PFSK-1 (cell line): Measurements from ENCODE around the gene LATS1.

Experiments
- FOXP2 ChIP-seq: optimal IDR thresholded peaks from 2 replicates; pipeline ENCODE3; 2011; ENCODE audit warnings: borderline replicate concordance, control low read depth, inconsistent platforms; ENCODE audit not compliant: insufficient read depth; ENCODE audit errors: extremely low read length, extremely low read depth
- POLR2AphosphoS5 ChIP-seq: IDR thresholded peaks from 2 replicates; pipeline ENCODE4 v1.6.1; 2012; ENCODE audit warnings: low read depth, mild to moderate bottlenecking, control low read depth, low read length, moderate library complexity
- SIN3A ChIP-seq: IDR thresholded peaks from 2 replicates; pipeline ENCODE4 v1.6.1; 2012; ENCODE audit warnings: mild to moderate bottlenecking, low read length, moderate library complexity, borderline replicate concordance; ENCODE audit not compliant: insufficient read depth
- TAF1 ChIP-seq: IDR thresholded peaks from 2 replicates; pipeline ENCODE4 v1.6.1; 2012; ENCODE audit warnings: low read length, control low read depth, borderline replicate concordance; ENCODE audit not compliant: insufficient read depth
- TF ChIP-seq, protein P1 (sequence below), 2 experiments: IDR thresholded peaks; 2 replicates each; pipeline versions ENCODE4 v1.6.1 to v1.8.0; 2011 to 2012; ENCODE audit warnings: low read depth in 2 of 2, low read length in 2 of 2, control low read depth in 1 of 2, inconsistent platforms in 1 of 2, mild to moderate bottlenecking in 1 of 2, moderate library complexity in 1 of 2; ENCODE audit not compliant: insufficient read depth in 1 of 2

The LATS1 gene

DNA sequence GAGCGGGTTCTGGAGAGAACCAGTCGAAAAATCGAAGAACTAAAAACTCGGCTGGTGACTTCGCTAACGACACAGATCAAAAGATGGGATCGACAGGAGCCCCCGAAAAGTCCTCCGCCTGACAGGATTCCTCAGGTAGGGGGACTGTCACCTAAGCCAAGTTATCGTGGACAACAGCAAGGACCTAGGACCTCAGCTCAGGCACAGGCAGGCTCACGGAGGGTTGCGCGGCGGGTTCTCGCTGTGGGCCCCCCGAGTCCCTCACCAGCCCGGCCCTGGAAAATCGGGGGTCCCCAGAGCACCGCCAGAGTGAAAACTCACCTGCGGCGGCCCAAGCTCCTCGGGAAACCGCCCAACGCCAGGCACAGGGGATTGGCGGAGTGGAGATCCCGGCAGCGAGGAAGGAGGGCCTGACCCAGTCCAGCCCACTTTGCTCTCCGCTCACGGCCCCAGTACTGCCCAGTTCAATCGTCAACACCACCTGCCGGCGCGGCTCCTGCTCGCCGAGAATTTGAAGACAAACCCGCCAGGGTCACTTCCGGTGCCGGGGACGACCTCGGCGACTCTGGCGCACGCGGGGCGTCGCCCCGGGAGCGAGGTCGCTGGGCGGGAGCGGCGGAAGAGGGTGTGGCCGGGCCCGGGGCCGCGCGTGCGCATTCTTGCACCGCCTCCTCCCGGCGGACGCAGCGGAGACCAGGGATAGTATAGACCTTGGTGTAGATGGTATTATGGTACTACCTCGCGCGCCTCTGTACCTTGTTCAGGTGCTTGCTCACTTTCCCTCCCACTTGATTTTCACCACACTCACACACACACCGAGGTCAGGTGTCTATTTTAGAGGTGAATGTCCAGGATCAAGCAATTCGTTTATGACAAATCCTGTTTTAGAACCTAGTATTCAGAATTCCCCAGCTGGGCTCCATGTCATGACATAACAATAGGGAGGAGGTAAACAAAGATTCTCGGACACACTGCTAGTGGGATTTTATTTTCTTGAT lies 69.5 kb downstream of the LATS1 start, which contains the start of gene KATNA1:
Gene KATNA1 (minus strand): TSS at position 567 of the 998 bp plus-strand sequence. CDS start 10,167 bp downstream, outside the sequence.
- no peak for TF ChIP-seq FOXP2
- TF ChIP-seq SIN3A: 0 out of 2 replicates have a peak, but pooled peaks have one; percentile 57
- 0 out of 2 replicates have a peak, but pooled peaks have one; percentile 69 for TF ChIP-seq TAF1
- TF ChIP-seq, protein P1, sequence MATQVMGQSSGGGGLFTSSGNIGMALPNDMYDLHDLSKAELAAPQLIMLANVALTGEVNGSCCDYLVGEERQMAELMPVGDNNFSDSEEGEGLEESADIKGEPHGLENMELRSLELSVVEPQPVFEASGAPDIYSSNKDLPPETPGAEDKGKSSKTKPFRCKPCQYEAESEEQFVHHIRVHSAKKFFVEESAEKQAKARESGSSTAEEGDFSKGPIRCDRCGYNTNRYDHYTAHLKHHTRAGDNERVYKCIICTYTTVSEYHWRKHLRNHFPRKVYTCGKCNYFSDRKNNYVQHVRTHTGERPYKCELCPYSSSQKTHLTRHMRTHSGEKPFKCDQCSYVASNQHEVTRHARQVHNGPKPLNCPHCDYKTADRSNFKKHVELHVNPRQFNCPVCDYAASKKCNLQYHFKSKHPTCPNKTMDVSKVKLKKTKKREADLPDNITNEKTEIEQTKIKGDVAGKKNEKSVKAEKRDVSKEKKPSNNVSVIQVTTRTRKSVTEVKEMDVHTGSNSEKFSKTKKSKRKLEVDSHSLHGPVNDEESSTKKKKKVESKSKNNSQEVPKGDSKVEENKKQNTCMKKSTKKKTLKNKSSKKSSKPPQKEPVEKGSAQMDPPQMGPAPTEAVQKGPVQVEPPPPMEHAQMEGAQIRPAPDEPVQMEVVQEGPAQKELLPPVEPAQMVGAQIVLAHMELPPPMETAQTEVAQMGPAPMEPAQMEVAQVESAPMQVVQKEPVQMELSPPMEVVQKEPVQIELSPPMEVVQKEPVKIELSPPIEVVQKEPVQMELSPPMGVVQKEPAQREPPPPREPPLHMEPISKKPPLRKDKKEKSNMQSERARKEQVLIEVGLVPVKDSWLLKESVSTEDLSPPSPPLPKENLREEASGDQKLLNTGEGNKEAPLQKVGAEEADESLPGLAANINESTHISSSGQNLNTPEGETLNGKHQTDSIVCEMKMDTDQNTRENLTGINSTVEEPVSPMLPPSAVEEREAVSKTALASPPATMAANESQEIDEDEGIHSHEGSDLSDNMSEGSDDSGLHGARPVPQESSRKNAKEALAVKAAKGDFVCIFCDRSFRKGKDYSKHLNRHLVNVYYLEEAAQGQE (IDR thresholded peaks at IDR 0.05; ENCODE audit: insufficient read depth in 1 of 2, low read depth in 2 of 2, low read length in 2 of 2): peak in 1 of 2 experiments; percentile 24; a peak in 1 of 4 replicates
- TF ChIP-seq POLR2AphosphoS5: peak; percentile 92

DNA sequence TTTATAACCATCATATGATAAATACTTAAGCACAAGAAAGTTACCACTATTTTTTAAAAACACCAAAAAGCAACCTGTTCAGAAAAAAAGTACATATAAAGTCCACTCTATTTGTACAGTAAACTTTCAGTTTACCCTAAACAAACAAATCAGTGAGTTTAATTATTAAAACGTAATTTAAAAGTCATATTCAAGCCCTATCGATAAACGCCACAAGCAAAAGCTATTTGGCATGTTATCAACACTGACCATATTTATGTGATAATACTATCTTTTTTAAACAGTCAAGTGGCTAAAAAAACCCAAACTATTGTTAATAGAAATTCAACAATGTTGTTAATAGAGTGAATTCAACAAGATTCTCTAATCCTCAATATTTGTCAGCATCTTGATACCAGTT lies 71.3 kb downstream of the LATS1 start:
- TF ChIP-seq FOXP2 (no peak), TAF1 (no peak), POLR2AphosphoS5 (no peak), SIN3A (no peak)
- TF ChIP-seq, protein P1 (IDR thresholded peaks at IDR 0.05; ENCODE audit: insufficient read depth in 1 of 2, low read depth in 2 of 2, low read length in 2 of 2): no peak

DNA sequence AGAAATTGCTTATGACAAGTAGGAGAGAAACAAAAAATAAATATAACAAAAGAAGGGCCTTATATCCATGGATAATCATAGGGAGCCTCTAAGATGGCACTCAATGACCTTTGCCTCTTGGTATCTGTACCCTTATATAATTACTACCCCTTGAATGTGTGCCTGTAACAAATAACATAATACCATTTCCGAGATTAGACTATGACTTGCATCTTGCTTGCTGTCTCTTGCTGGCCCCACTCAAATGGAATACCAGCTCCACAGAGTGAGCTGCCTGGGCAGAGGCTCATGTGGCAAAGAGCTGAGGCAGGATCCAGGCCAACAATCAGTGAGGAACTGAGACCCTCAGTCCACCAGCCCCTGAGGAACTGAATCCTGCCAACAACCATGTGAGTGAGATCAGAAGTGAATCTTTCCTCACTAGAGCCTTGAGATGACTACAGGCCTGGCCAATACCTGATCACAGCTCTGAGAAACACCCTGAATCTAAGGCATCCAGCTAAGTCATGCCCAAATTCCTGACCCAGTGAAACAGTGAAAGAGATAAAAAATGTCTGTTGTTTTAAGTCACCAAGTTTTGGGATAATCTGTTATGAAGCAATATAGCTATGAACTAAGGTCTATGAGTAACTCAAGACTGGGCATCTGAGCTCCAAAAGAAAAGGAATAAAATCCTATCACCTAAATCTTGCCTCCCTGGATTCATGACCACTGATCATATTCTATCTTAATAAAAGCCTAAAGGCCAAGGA lies 74.9 kb downstream of the LATS1 start:
- TF ChIP-seq, protein P1 (IDR thresholded peaks at IDR 0.05; ENCODE audit: insufficient read depth in 1 of 2, low read depth in 2 of 2, low read length in 2 of 2): no peak
- TF ChIP-seq POLR2AphosphoS5 (no peak), FOXP2 (no peak), TAF1 (no peak), SIN3A (no peak)

DNA sequence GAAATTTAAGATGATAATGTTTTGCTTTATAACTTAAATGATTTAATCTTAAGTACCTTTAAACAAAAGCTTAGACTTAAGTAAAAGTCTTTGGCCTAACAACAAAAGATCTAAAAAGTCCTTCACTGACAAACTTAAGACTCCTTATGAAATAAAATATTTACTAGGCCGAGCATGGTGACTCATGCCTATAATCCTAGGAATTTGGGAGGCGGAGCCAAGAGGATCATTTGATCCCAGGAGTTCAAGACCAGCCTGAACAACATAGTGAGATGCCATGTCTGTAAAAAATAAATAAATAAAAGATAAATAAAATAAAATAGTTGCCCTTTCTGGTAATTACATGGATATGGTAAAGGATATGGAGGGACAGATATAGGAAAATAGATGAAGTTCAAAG lies 81.8 kb downstream of the LATS1 start:
- TF ChIP-seq POLR2AphosphoS5: no peak

DNA sequence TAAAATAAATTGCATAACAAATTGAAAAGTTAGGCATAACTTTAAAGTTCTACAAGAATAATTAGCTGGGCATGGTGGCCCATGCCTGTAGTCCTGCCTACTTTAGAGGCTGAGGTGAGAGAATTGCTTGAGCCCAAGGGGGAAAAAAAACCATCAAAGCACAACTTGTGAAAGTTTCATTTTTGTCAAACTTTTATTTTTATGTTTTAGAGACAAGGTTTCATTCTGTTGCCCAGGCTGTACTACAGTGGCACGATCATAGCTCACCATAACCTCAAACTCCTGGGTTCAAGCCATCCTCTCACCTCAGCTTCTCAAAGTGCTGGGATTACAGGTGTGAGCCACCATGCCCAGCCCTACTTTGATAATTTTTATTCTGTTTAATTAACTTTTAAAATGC lies 83.6 kb downstream of the LATS1 start:
- TF ChIP-seq TAF1 (no peak), SIN3A (no peak), FOXP2 (no peak), POLR2AphosphoS5 (no peak)
- TF ChIP-seq, protein P1 (IDR thresholded peaks at IDR 0.05; ENCODE audit: insufficient read depth in 1 of 2, low read depth in 2 of 2, low read length in 2 of 2): no peak
